IPS DF 4.7 (cell line): ENCODE measurements around the gene FCGR3B.
"Not testable (repeated sequence)": the region's sequence is repeated elsewhere in the genome, so short reads cannot be mapped to it uniquely, and the experiment has no call there.

Experiments
- DNase-seq: peaks from one replicate; pipeline ENCODE4 v3.0.0-alpha.2; 2013; ENCODE audit warnings: low spot score; ENCODE audit errors: extremely low read depth

Gene FCGR3B

DNA sequence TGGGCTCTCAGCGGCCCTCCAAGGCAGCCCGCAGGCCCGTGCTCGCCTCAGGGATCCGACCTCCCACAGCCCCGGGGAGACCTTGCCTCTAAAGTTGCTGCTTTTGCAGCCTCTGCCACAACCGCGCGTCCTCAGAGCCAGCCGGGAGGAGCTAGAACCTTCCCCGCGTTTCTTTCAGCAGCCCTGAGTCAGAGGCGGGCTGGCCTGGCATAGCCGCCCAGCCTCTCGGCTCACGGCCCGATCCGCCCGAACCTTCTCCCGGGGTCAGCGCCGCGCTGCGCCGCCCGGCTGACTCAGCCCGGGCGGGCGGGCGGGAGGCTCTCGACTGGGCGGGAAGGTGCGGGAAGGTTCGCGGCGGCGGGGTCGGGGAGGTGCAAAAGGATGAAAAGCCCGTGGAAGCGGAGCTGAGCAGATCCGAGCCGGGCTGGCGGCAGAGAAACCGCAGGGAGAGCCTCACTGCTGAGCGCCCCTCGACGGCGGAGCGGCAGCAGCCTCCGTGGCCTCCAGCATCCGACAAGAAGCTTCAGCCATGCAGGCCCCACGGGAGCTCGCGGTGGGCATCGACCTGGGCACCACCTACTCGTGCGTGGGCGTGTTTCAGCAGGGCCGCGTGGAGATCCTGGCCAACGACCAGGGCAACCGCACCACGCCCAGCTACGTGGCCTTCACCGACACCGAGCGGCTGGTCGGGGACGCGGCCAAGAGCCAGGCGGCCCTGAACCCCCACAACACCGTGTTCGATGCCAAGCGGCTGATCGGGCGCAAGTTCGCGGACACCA lies 25.0 kb downstream of the FCGR3B start:
- not testable (repeated sequence) for DNase-seq

DNA sequence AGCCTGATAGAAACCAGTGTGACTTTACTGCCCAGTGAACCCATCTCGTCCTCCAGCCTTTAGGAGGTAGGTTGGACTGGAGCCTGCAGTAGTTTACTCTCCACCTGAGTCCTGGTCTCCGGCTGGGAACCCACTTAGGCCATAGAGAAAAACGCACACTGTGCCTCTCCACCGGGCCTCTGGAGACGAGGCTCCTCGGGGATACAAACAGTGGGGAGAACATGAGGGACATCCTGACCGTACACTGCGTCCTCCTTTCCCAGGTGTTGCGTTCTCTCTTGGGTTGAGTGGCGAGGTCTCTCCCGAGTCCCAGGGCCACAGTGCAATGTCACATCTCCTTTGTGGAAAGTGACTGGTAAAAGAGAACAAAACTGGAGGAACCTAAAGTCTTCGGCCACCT lies 26.0 kb downstream of the FCGR3B start:
- not testable (repeated sequence) for DNase-seq

DNA sequence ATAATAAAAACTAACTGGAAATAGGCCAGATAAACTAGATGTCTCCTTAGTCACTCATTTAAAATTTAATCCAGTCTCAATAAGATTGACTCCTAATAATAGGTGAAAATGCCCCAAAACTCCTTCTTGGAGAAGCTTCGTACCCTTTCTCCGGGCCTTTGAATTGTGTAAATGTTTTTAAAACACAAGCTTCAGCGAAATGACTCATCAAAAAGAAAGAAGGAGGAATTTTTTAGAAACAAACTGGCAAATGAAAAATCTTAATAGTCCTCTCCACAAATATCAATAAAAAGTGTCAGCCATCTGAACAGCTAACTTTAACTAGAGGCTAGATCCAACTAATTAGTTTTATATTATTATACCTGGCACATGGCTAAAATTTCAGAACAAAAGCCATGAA lies 33.9 kb downstream of the FCGR3B start:
- DNase-seq: not testable (repeated sequence)

DNA sequence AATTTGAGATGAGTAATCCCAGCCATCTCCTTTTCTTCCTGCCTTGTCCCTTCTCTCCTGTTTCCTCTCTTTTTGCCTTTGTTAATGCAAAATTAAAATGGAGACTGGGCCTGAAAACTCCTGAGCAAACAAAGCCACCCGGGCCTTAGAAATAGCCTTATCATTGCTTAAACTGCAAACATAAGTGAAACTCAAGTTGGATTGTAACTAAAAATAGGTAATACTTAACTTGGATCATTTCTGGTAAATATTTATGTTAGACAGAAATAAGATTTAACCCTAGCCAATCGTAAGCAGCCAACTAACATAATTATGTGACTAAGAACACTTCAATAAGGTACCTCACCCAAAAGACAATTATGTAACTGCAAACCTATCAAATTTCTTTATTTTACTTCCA lies 35.4 kb downstream of the FCGR3B start:
- DNase-seq: not testable (repeated sequence)

DNA sequence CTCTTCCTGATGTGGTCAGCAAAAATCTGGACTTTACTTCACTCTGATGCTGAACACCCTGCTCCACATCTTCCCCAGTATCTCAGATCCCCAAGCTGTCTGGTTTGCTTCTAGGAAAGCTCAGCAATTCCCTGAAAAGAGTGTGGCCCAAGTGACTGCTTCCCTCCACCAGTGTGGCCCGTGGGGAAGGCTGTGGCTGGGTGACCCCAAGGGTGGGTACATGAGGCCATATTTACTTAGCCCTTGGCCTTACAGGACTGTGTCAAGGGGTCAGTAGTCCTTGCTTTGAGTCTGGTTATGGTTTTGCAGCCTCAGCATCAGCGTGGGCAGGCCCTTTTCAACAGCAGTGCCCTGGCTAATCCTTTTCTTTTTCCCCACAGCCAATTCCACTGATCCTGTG lies 35.8 kb downstream of the FCGR3B start:
- not testable (repeated sequence) for DNase-seq

DNA sequence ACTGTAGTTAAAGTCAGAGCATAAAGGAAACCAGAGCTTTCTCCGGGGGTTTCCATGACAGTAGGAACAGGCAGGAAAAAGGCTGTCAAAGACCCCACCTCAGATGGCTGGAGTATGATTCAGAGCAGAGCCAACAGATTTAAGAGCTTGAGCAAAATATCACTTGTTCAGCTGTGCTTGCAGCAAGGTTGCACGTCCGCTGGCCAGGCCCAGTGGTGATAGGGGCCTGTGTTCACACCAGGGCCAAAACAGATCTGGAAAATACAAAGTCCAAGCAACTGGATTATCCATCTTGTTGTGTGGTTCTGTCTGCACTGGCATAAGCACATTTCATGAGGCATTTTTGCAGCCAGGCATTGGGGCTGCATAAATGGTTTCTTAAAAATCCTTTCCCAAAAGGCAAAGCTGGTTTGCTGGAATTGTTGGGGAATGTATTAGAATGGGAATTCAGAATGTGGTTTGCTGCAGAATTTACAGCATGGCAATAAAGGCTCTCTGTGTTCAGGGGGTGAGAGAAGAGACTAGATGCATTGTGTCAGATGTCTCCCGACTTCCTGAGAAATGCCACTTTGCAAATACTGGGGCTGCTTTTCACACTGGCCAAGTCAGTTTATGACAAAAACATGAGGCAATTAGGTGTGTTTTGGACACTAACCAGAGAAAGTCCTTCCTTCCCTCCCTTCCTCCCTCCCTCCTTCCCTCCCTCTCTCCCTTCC lies 36.5 kb downstream of the FCGR3B start:
- DNase-seq: not testable (repeated sequence)

DNA sequence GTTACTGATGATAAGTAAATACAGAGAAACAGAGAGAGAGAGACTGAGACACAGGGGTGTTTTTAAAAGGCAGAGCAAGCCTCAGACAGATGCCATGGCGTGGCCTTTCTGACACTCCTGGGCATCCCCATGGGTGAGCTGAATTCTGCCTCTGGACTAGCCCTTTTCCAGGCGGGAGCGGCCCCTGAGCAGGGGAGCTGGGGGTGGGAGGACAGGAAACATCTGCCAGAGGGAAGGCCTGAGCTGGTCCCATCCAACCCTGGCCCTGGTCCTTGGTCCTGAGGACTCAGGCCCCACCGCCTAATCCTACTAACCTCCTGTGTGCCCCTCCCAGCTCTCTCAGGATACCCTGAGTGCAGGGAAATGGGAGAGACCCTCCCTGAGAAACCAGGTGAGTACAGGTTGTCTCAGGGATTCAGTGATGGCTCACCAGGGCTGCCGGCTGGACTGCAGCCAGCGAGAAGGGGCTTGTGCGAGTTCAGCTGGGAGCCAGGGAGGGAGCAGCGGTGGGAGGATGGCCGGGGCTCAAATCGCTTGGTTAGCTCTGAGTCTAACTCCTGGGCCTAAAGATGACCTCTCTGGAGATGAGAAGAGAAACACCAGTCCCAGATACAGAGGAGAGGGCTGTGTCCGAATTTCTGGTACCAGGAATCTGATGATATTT lies 37.8 kb downstream of the FCGR3B start:
- DNase-seq: not testable (repeated sequence)

DNA sequence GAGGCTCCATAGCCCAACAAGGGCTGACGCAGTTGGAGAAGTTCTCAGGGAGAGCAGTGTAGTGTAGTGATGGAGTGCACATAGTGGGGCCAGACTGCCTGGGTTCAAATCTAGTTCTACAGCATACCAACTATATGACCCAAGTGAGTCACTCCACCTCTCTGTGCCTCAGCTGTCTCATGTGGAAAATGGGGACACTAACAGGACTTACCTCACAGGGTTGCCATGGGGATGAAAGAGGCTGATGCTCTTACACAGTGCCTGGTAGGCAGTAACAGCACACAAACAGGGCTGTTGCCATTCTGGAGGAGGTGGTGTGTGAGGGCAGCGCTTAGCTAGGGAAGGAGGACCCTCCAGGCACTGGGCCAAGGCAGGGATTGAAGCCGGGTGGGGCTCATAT lies 38.4 kb downstream of the FCGR3B start:
- not testable (repeated sequence) for DNase-seq

DNA sequence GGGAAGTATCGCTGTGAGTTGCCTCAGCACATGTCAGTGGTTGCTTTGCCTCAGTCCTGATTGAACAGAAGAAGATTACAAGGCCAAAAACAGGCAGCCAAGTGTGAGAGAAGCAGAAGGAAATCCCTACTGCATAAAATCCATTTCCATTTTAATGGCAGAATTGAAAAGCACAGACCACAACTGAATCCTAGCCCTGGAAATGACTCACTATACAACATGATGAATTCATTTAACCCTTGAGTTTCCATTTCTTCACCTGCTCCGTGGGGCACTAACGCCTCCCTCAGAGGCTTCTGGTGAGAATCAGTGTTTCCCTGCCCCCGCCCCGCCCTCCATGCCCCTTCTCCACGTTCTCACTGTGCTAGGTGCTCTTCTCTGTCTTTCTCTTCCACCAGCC lies 41.1 kb downstream of the FCGR3B start:
- not testable (repeated sequence) for DNase-seq

DNA sequence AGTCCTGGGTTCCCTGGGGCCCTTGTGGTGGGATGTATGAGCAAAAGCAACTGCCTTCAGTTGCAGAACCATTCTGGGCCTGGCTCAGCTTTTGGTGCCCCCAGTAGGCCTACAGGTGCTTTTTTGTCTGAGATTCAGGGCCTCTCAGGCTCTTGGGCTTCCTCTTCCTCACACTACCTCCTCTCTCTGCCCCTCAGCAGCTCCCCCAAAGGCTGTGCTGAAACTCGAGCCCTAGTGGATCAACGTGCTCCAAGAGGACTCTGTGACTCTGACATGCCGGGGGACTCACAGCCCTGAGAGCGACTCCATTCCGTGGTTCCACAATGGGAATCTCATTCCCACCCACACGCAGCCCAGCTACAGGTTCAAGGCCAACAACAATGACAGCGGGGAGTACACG lies 41.6 kb downstream of the FCGR3B start:
- DNase-seq: not testable (repeated sequence)

DNA sequence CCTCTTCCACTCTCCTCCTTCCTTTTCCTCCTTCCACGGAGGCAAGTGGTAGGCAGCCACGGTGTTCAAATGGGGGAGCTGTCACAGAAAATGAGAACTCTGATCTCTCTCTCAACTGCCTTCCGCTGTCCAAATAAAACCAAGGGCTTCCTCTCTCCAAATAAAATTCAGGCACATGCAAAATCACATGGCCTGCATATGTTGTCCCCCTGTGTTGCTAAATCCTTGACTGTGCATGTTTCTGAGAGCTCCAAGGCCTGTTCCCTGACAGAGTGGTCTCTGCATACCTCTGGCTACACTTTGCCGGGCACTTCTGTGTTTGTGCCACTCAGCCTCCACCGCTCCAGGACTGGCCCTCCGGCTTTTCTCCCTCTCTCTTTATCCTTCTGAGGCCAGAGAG lies 42.4 kb downstream of the FCGR3B start:
- DNase-seq: not testable (repeated sequence)

DNA sequence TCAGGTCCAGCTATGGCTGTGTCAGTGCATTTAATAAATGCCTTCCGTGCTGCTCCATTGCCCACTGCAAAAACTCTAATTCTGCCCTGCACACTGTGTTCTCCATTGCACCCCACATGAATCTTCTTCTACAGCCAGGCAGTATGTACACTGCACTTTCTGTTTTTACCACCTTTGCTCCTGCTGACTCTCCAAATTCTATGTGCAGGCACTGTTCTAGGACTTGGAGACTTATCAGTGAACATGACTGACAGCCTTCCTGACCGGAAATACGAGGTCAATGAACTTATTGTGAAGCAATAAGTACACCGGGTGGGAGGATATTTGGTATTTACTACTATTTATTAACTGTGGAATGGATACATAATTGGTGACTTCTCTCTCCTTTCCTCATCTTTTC lies 48.1 kb downstream of the FCGR3B start:
- DNase-seq: not testable (repeated sequence)

DNA sequence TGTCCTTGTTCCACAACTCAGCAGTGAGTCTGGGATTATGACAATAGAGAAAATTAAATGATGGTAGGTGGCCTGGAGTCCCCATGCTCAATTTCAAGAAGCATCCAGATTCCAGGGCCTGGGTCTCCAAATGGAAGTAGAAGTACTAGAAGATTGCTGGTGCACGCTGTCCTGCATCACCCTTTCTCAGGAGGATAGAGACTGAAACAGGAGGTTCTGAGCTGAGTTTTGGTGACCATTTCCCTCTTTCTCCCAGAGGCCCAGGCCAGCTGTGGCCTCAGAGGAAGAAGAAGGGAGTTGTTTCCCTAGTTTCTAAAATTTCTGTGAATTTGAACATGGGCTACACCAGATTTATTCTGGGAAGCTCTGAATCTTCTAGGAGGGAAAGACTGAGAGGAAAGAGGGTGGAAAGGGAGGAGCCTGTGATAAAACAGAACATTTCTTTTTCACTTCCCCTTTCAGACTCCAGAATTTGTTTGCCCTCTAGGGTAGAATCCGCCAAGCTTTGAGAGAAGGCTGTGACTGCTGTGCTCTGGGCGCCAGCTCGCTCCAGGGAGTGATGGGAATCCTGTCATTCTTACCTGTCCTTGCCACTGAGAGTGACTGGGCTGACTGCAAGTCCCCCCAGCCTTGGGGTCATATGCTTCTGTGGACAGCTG lies 50.0 kb downstream of the FCGR3B start:
- DNase-seq: not testable (repeated sequence)

DNA sequence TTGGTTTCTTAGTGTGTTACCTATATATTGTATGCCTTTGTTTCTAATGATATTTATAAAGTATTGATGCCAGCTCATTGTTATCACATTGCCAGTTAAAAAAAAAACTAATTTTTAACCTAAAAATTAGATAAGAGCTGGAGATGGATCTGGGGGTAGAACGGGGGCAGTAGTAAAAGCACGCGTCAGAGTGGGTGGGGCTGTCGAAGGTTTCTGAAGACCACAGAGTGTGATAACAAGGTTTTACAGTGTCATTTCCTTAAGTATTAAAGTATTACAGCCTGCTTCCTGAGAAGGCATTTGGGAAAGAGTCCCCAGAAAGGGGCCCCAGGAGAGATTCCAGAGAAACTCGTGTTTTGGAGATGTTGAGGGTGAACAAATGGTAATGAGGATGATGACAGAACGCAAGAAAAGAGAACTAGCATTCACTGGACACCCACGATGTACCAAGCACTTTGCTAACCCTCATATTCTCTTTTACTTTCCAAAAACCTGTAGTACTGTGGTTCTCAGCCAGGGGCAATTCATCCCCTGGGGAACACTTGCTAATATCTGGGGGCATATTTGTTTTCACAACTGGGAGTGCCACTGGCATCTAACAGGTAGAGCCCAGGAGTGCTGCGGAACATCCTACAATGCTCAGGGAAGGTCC lies 51.0 kb downstream of the FCGR3B start:
- DNase-seq: not testable (repeated sequence)

DNA sequence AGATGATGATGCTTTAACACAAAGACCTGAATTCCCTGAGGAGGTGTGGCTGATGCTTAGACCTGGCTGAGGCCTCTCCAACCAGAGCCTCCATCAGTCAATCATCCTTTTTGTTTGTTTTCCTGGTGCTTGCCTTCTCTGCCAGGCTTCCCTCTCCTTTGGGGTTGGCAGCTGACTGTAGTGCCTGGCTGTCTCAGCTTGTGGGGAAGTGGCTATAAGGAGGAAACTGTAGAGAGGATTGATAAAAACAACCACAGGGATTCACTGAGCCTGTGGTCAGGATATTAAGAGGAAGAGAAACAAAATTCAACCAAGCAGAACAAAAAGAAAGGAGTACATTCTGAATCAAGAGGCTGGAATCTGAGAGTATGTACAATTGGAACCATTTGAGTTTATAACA lies 54.3 kb downstream of the FCGR3B start:
- not testable (repeated sequence) for DNase-seq
